NB4 (cell line): ENCODE measurements around the gene PDZRN3.

ENCODE experiments used
- CTCF ChIP-seq: IDR thresholded peaks from one replicate; pipeline ENCODE4 v1.5.1; 2012; ENCODE audit warnings: low read depth, low read length
- MAX ChIP-seq: IDR thresholded peaks from 2 replicates; pipeline ENCODE4 v1.6.1; 2011; ENCODE audit warnings: low read depth, low read length
- POLR2A ChIP-seq: IDR thresholded peaks from 2 replicates; pipeline ENCODE4 v1.6.1; 2011; ENCODE audit warnings: mild to moderate bottlenecking; ENCODE audit not compliant: insufficient read length; ENCODE audit errors: extremely low read depth

- TF ChIP-seq POLR2A: no peak
- TF ChIP-seq MAX: no peak
- no peak for TF ChIP-seq CTCF
These were observed 10.3 kb downstream of the PDZRN3 start for GRCh38 chr3:73614419-73614818.
